GM04503 (cell line): ENCODE data around the gene BMP3.

Experiments used
- DNase-seq: peaks from one replicate; pipeline ENCODE4 v3.0.0-alpha.2; 2012; ENCODE audit warnings: low read depth

Gene BMP3

GRCh38 chr4:81042578-81043365, 12.3 kb downstream of the BMP3 start:
- no peak for DNase-seq

- no peak for DNase-seq
Measured at GRCh38 chr4:81049330-81049729, 18.8 kb downstream of the BMP3 start.

- no peak for DNase-seq
Measured at GRCh38 chr4:81049907-81050306, 19.4 kb downstream of the BMP3 start.

- DNase-seq: no peak
Measured at GRCh38 chr4:81052119-81053068, 21.9 kb downstream of the BMP3 start.

- no peak for DNase-seq
Measured at GRCh38 chr4:81058621-81059020, 28.1 kb downstream of the BMP3 start.

- DNase-seq: no peak
Measured at GRCh38 chr4:81060587-81061343, 30.3 kb downstream of the BMP3 start.

- no peak for DNase-seq
Measured at GRCh38 chr4:81061344-81061730, 30.8 kb downstream of the BMP3 start.

- DNase-seq: no peak
Measured at GRCh38 chr4:81062001-81062400, 31.5 kb downstream of the BMP3 start.

- no peak for DNase-seq
Measured at GRCh38 chr4:81065446-81065845, 34.9 kb downstream of the BMP3 start.

- peak; percentile 51 for DNase-seq
Measured at GRCh38 chr4:81069706-81070331, 39.3 kb downstream of the BMP3 start.

- DNase-seq: no peak
Measured at GRCh38 chr4:81071013-81071412, 40.5 kb downstream of the BMP3 start.

- DNase-seq: no peak
Measured at GRCh38 chr4:81081156-81081555, 50.6 kb downstream of the BMP3 start.

- peak; percentile 31 for DNase-seq
Measured at GRCh38 chr4:81084029-81084428, 53.5 kb downstream of the BMP3 start.

GRCh38 chr4:81084634-81085033, 54.1 kb downstream of the BMP3 start:
- no peak for DNase-seq

GRCh38 chr4:81085291-81085690, 54.8 kb downstream of the BMP3 start:
- DNase-seq: no peak

GRCh38 chr4:81085979-81086378, 55.5 kb downstream of the BMP3 start:
- no peak for DNase-seq

- DNase-seq: no peak
Measured at GRCh38 chr4:81093720-81094401, 63.4 kb downstream of the BMP3 start.

- DNase-seq: no peak
Measured at GRCh38 chr4:81095389-81095788, 64.9 kb downstream of the BMP3 start.

- no peak for DNase-seq
Measured at GRCh38 chr4:81096566-81096965, 66.1 kb downstream of the BMP3 start.

GRCh38 chr4:81102107-81102506, 71.6 kb downstream of the BMP3 start:
- no peak for DNase-seq

- no peak for DNase-seq
Measured at GRCh38 chr4:81106150-81106549, 75.6 kb downstream of the BMP3 start.
